GM18951 (cell line): ENCODE measurements around the gene TRAPPC2L.

ENCODE experiments used
- POLR2A ChIP-seq: IDR thresholded peaks from 4 replicates; pipeline ENCODE4 v1.6.1; 2011; ENCODE audit warnings: mild to moderate bottlenecking; ENCODE audit not compliant: insufficient read length, insufficient read depth; ENCODE audit errors: extremely low read depth
- in situ Hi-C: fragments of 300-500 bp; cut with MboI; formaldehyde crosslinking; loops from one replicate; pipeline ENCODE4 v1.12.0; 2022; ENCODE audit warnings: low sequenced_read_pairs, mixed read lengths, inconsistent platforms; ENCODE audit not compliant: unreplicated experiment

Gene TRAPPC2L

GRCh38 chr16:88822281-88823040 lies 34.5 kb upstream of the TRAPPC2L start:
- in situ Hi-C loops, result loop anchor here (25.0 kb wide), 1 partner anchor 390 kb away; the partner anchor contains the start of genes SLC22A31 and ZNF778
- no peak for TF ChIP-seq POLR2A

DNA sequence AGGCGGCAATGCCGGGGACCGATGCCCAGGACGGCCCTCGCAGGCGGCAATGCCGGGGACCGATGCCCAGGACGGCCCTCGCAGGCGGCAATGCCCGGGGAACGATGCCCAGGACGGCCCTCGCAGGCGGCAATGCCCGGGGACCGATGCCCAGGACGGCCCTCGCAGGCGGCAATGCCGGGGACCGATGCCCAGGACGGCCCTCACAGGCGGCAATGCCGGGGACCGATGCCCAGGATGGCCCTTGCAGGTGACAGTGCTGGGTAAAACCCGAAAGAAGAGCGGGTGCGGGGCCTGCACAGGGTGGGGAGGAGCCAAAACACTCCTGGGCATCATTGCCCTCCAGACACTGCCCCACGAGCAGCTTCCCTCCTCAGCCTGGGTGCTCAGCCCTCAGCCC lies 33.3 kb upstream of the TRAPPC2L start:
- in situ Hi-C loops, result loop anchor here (25.0 kb wide), 1 partner anchor 389 kb away; the partner anchor contains the start of genes SLC22A31 and ZNF778

DNA sequence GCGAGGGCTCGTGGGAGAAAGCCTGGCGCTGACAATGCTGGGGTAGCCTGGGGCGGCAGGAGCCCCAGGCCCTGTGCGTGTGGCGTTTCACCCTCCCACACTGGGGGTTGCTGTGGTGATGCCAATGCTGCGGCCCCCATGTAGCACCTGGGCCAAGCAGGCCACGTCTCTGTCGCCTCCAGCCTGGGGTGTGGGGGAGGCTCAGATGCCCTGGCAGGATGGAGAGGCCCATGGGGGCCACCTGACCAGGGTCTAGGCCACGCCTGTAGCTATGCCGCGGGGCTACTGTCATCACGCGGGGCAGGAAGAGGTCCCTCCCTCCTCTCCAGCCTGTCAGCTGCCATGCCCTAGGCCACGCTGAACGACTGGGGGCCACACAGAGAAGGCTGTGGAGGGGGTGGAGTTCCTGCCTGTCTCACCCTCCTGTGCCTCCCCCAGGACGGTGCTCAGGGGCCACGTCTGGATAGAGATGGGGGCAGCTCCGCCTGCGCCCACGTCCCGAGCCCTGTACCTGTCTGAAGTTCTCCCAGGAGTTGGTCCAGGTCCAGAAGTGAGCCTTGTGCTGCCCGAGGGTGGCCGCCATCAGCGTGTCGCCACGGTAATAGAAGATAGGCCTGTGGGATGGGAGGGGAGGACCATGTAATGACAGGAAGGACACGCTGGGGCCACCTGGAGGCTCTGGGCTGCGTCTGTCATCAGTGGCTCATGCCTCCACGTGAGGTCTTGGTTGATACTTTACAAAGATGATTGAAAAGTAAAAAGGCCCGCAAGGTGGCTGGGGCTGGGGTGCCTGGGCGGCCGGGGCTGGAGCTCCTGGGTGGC lies 32.5 kb upstream of the TRAPPC2L start:
- no peak for TF ChIP-seq POLR2A
- in situ Hi-C loops, result loop anchor here (25.0 kb wide), 1 partner anchor 388 kb away; the partner anchor contains the start of genes SLC22A31 and ZNF778

DNA sequence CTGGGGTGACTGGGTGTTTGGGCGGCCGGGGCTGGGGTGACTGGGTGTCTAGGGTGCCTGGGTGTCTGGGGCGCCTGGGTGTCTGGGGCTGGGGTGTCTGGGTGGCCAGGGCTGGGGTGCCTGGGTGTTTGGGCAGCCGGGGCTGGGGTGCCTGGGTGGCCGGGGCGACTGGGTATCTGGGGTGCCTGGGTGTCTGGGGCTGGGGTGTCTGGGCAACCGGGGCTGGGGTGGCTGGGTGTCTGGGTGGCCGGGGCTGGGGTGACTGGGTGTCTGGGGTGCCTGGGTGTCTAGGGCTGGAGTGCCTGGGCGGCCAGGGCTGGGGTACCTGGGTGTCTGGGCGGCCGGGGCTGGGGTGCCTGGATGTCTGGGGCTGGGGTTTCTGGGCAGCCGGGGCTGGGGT lies 31.8 kb upstream of the TRAPPC2L start:
- in situ Hi-C loops, result no loop called here
- no peak for TF ChIP-seq POLR2A

DNA sequence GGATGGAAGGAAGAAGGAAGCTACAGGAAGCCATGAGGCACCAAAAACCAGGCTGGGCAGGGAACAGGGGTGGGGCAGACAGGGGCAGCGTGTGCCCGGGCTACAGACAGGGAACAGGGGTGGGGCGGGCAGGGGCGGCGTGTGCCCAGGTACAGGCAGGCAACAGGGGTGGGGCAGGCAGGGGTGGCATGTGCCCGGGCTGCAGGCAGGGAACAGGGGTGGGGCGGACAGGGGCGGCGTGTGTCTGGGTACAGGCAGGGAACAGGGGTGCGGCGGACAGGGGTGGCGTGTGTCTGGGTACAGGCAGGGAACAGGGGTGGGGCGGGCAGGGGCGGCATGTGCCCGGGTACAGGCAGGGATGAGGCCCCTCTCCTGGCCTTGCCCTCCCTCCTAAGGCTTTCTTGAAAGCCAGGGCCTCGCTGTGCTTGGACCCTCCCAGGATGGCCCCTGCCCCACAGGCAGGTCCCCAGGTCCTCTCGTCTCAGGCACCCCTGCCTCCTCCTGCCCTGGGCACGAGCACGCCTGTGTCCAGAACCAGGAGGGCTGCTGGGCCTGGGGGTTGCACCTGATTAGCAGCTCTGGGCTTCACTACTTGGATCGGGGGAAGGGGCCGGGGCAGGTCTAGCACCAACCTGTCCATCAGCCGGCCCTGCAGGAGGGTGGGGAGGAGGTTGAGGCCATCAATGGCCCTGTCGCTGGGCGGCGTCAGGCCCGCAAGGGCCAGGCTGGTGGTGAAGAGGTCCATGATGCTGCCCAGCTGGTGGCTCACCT lies 30.7 kb upstream of the TRAPPC2L start:
- in situ Hi-C loops, result no loop called here
- TF ChIP-seq POLR2A, result no peak

DNA sequence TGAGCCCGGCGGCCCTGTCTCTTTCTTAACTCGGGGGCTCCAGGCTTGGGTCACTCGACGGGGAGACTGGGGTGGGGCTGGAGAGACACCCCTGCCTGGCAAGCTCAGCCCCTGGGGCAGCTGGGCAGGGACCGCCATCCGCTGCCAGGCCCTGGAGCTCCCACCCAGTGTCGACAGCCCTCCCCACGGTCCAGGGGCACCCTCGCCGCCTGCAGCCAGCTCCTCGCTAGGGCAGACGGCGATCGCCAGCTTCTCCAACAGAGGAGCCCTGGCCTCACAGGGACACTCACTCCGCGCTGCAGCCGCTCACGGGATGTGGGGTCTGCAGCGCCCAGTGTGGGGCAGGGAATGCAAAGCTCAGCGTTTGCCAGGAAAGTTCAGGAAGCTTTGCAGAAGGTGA lies 29.2 kb upstream of the TRAPPC2L start:
- no peak for TF ChIP-seq POLR2A
- in situ Hi-C loops, result no loop called here

- in situ Hi-C loops, result no loop called here
- TF ChIP-seq POLR2A, result no peak
Observed at GRCh38 chr16:88828711-88829110, 28.2 kb upstream of the TRAPPC2L start.

DNA sequence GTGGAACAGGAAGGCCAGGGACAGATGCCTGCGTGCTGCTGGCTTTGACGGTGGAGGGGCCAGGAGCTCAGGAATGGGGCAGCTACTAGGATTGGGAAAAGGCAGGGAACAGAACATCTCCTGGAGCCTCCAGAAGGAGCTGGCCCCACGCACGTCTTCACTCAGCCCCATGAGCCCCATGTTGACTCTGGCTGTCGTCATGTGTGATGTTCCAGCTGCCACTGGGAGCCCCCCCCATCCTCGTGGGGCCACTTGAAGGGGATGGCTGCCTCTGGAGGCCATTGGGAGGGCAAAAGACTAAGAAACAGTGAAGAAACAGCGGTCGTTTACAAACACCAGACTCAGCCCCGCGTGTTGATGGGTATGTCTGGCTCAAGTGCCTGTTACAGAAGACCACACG lies 26.7 kb upstream of the TRAPPC2L start:
- in situ Hi-C loops, result no loop called here
- TF ChIP-seq POLR2A, result no peak

DNA sequence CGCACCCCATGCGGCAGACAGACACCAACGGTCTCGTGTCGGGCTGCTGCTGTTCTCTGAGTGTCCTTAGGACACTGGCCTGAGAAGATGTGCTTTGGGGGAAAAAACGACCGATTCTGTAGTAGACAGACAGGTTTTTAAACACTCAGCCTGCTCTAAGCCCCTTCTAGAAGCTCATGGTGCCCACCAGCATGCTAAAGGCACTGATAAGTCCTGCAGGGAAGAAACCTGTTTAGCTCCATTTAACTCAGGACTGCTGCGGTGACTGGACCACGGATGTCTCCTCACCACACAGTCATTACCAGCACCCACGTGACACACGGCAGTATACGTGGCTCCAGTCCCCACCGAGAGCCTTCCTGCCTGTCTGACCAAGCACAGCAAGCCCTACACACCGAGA lies 26.1 kb upstream of the TRAPPC2L start:
- in situ Hi-C loops, result no loop called here
- no peak for TF ChIP-seq POLR2A

DNA sequence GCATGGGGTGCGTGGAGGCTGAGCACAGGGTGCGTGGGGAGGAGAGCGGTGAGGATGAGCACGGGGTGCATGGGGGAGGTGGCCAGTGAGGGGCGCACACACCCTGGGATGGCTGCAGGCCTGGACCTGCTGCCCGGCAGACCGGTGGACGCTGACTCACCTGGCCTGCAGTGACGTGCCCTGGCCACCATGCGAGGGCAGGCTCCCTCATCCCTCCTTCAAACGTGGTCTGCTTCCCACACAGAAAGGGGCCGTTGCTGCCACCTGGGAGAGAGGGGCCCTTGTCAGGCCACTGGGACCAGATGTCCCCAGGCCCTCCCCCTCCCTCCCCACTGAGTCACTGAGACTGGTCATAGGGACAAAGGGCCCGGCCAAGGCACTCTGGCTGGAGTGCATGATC lies 25.1 kb upstream of the TRAPPC2L start:
- no peak for TF ChIP-seq POLR2A
- in situ Hi-C loops, result no loop called here

- no peak for TF ChIP-seq POLR2A
- in situ Hi-C loops, result no loop called here
Observed at GRCh38 chr16:88833086-88833485, 23.8 kb upstream of the TRAPPC2L start.

DNA sequence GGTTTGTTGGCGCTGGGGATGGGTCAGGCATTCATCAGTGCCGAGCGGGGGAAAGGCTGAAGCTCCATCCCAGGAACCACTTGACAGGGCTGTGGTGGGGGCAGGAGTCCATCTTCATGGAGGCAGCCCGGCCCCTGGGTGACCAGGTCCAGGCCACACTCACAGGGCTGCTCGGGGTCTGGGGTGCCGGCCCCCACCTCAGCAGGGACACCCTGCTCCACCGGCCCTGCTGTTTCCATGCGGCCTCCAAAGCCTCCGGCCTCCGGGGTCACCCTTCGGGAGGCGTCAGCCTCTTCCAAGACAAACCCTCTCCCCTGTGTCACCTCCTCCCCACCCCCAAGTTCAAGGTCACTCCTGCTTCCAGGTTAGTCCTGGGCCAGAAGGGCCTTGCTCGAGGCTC lies 22.3 kb upstream of the TRAPPC2L start:
- in situ Hi-C loops, result no loop called here
- TF ChIP-seq POLR2A, result no peak

- in situ Hi-C loops, result no loop called here
- no peak for TF ChIP-seq POLR2A
Observed at GRCh38 chr16:88835383-88835782, 21.5 kb upstream of the TRAPPC2L start.
